Measurements from ENCODE around the gene LPAR3.
"Not testable (repeated sequence)": the region's sequence is repeated elsewhere in the genome, so short reads cannot be mapped to it uniquely, and the experiment has no call there.

The LPAR3 gene

GRCh38 chr1:84912726-84913554, 19.9 kb upstream of the LPAR3 start:
- Histone ChIP-seq H3K4ac (ENCODE audit: low read depth, low read length) (no peak overlapping the region), H2BK5ac (ENCODE audit: low read length) (no peak overlapping the region), H2BK15ac (replicated peaks; ENCODE audit: low read depth) (no peak overlapping the region), H4K5ac (ENCODE audit: low read length) (no peak overlapping the region), H3K9ac (ENCODE audit: low read length) (no peak overlapping the region), H4K8ac (ENCODE audit: low read depth, low read length) (no peak overlapping the region), H3K36me3 (ENCODE audit: control insufficient read depth, insufficient read depth, low read length) (no peaks in the 10 kb centered on the region), H3K4me1 (ENCODE audit: control insufficient read depth, low read depth, low read length) (no peaks in the 10 kb centered on the region), H3K4me3 (ENCODE audit: low read length) (no peak overlapping the region), H3K18ac (ENCODE audit: low read length) (no peak overlapping the region), H2BK120ac (ENCODE audit: low read depth, low read length) (no peak overlapping the region), H3K79me1 (ENCODE audit: low read length) (no peaks in the 10 kb centered on the region), H3K23ac (ENCODE audit: low read length) (no peak overlapping the region), H3K56ac (ENCODE audit: low read length) (no peak overlapping the region), H2AK5ac (ENCODE audit: low read length) (no peak overlapping the region), H3K27me3 (ENCODE audit: insufficient read depth, low read length, poor library complexity) (no peaks in the 10 kb centered on the region), H3K4me2 (ENCODE audit: low read length) (no peak overlapping the region), H3K27ac (ENCODE audit: low read depth, low read length) (no peak overlapping the region), H3K79me2 (ENCODE audit: control insufficient read depth, insufficient read depth, low read length) (no peaks in the 10 kb centered on the region)
- no CpG with 5 or more reads among the region's 3 CpGs for WGBS (ENCODE audit: extremely low coverage, insufficient coverage, low lambda C conversion rate)
- DNase-seq = no peak

DNA sequence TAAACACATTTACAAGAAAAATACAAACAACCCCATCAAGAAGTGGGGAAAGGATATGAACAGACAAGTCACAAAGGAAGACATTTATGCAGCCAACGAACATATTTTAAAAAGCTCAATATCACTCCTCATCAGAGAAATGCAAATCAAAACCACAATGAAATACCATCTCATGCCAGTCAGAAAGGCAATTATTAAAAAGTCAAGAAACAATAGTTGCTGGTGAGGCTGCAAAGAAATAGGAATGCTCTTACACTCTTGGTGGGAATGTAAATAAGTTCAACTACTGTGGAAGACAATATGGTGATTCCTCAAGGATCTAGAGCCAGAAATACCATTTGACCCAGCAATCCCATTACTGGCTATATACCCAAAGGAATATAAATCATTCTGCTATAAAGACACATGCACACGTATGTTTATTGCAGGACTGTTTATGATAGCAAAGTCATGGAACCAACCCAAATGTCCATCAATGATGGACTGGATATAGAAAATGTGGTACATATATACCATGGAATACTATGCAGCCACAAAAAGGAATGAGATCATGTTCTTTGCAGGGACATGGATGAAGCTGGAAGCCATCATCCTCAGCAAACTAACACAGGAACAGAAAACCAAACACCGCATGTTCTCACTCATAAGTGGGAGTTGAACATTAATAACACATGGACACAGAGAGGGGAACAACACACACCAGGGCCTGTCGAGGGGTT, 15.9 kb upstream of the LPAR3 start:
- H2BK15ac ChIP-seq (replicated peaks; ENCODE audit: low read depth); H3K4me1 ChIP-seq (ENCODE audit: control insufficient read depth, low read depth, low read length); H3K18ac ChIP-seq (ENCODE audit: low read length); H3K79me1 ChIP-seq (ENCODE audit: low read length); H3K4me3 ChIP-seq (ENCODE audit: low read length); DNase-seq; H4K5ac ChIP-seq (ENCODE audit: low read length); H4K8ac ChIP-seq (ENCODE audit: low read depth, low read length); H3K56ac ChIP-seq (ENCODE audit: low read length); H3K23ac ChIP-seq (ENCODE audit: low read length); H2BK5ac ChIP-seq (ENCODE audit: low read length); H3K9ac ChIP-seq (ENCODE audit: low read length); H3K36me3 ChIP-seq (ENCODE audit: control insufficient read depth, insufficient read depth, low read length); H2AK5ac ChIP-seq (ENCODE audit: low read length); H3K79me2 ChIP-seq (ENCODE audit: control insufficient read depth, insufficient read depth, low read length); H3K4ac ChIP-seq (ENCODE audit: low read depth, low read length); H3K27ac ChIP-seq (ENCODE audit: low read depth, low read length); H3K4me2 ChIP-seq (ENCODE audit: low read length); H2BK120ac ChIP-seq (ENCODE audit: low read depth, low read length); H3K27me3 ChIP-seq (ENCODE audit: insufficient read depth, low read length, poor library complexity): not testable (repeated sequence)
- WGBS (ENCODE audit: extremely low coverage, insufficient coverage, low lambda C conversion rate) = no CpG with 5 or more reads among the region's 4 CpGs

- Histone ChIP-seq H3K27me3 (ENCODE audit: insufficient read depth, low read length, poor library complexity) (no peaks in the 10 kb centered on the region), H4K8ac (ENCODE audit: low read depth, low read length) (no peak overlapping the region), H2AK5ac (ENCODE audit: low read length) (no peak overlapping the region), H3K36me3 (ENCODE audit: control insufficient read depth, insufficient read depth, low read length) (no peaks in the 10 kb centered on the region), H3K79me1 (ENCODE audit: low read length) (no peaks in the 10 kb centered on the region), H2BK15ac (replicated peaks; ENCODE audit: low read depth) (no peak overlapping the region), H2BK120ac (ENCODE audit: low read depth, low read length) (no peak overlapping the region), H2BK5ac (ENCODE audit: low read length) (no peak overlapping the region), H4K5ac (ENCODE audit: low read length) (no peak overlapping the region), H3K4ac (ENCODE audit: low read depth, low read length) (no peak overlapping the region), H3K79me2 (ENCODE audit: control insufficient read depth, insufficient read depth, low read length) (no peaks in the 10 kb centered on the region), H3K4me2 (ENCODE audit: low read length) (no peak overlapping the region), H3K27ac (ENCODE audit: low read depth, low read length) (no peak overlapping the region), H3K18ac (ENCODE audit: low read length) (no peak overlapping the region), H3K56ac (ENCODE audit: low read length) (peak overlapping the region; percentile 28), H3K4me3 (ENCODE audit: low read length) (no peak overlapping the region), H3K23ac (ENCODE audit: low read length) (no peak overlapping the region), H3K4me1 (ENCODE audit: control insufficient read depth, low read depth, low read length) (peaks cover 5% of the 10 kb centered on the region), H3K9ac (ENCODE audit: low read length) (no peak overlapping the region)
- WGBS (ENCODE audit: extremely low coverage, insufficient coverage, low lambda C conversion rate) = no CpG with 5 or more reads among the region's 6 CpGs
- peak; percentile 70 for DNase-seq
Measured at GRCh38 chr1:84907095-84907827, 14.3 kb upstream of the LPAR3 start.

DNA sequence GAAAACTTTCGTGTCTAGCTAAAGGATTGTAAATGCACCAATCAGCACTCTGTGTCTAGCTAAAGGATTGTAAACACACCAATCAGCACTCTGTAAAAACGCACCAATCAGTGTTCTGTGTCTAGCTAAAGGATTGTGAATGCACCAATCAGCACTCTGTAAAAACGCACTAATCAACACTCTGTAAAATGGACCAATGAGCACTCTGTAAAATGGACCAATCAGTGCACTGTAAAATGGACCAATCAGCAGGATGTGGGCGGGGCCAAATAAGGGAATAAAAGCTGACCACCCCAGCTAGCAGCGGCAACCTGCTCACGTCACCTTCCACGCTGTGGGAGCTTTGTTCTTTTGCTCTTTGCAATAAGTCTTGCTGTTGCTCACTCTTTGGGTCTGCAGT, 9.7 kb upstream of the LPAR3 start:
- H4K5ac ChIP-seq (ENCODE audit: low read length); H3K27ac ChIP-seq (ENCODE audit: low read depth, low read length); H2AK5ac ChIP-seq (ENCODE audit: low read length); H4K8ac ChIP-seq (ENCODE audit: low read depth, low read length); H2BK5ac ChIP-seq (ENCODE audit: low read length); H3K56ac ChIP-seq (ENCODE audit: low read length); H3K4ac ChIP-seq (ENCODE audit: low read depth, low read length); H3K27me3 ChIP-seq (ENCODE audit: insufficient read depth, low read length, poor library complexity); H2BK15ac ChIP-seq (replicated peaks; ENCODE audit: low read depth); H3K79me2 ChIP-seq (ENCODE audit: control insufficient read depth, insufficient read depth, low read length); H3K9ac ChIP-seq (ENCODE audit: low read length); H3K79me1 ChIP-seq (ENCODE audit: low read length); H3K4me3 ChIP-seq (ENCODE audit: low read length); H2BK120ac ChIP-seq (ENCODE audit: low read depth, low read length); H3K4me1 ChIP-seq (ENCODE audit: control insufficient read depth, low read depth, low read length); H3K36me3 ChIP-seq (ENCODE audit: control insufficient read depth, insufficient read depth, low read length); H3K4me2 ChIP-seq (ENCODE audit: low read length); DNase-seq; H3K23ac ChIP-seq (ENCODE audit: low read length); H3K18ac ChIP-seq (ENCODE audit: low read length): not testable (repeated sequence)
- no CpG with 5 or more reads among the region's 7 CpGs for WGBS (ENCODE audit: extremely low coverage, insufficient coverage, low lambda C conversion rate)

DNA sequence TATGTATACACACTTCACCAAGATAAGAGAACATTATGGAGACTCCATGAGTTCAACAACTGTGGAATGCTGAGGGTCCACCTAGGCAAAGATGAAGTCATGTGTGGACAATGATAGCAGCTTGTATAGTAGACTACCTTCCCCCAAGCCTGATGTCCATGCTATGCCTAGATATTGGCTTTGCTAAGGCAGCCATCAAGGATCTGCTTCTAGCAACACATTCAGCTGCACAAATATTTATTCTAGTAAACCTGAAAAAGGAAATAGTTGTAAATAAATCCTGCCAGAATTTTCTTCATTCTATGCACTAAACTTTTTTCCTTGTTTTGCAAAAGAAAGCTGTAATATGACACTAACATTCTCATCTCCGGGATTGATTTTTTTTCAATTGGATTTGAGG, 7.0 kb upstream of the LPAR3 start:
- Histone ChIP-seq H3K79me1 (ENCODE audit: low read length) (no peaks in the 10 kb centered on the region), H2AK5ac (ENCODE audit: low read length) (no peak overlapping the region), H3K36me3 (ENCODE audit: control insufficient read depth, insufficient read depth, low read length) (no peaks in the 10 kb centered on the region), H3K4me2 (ENCODE audit: low read length) (no peak overlapping the region), H3K4me3 (ENCODE audit: low read length) (no peak overlapping the region), H2BK120ac (ENCODE audit: low read depth, low read length) (no peak overlapping the region), H3K18ac (ENCODE audit: low read length) (no peak overlapping the region), H3K79me2 (ENCODE audit: control insufficient read depth, insufficient read depth, low read length) (no peaks in the 10 kb centered on the region), H3K23ac (ENCODE audit: low read length) (no peak overlapping the region), H4K5ac (ENCODE audit: low read length) (no peak overlapping the region), H3K4ac (ENCODE audit: low read depth, low read length) (no peak overlapping the region), H2BK5ac (ENCODE audit: low read length) (no peak overlapping the region), H3K4me1 (ENCODE audit: control insufficient read depth, low read depth, low read length) (no peaks in the 10 kb centered on the region), H2BK15ac (replicated peaks; ENCODE audit: low read depth) (no peak overlapping the region), H4K8ac (ENCODE audit: low read depth, low read length) (no peak overlapping the region), H3K56ac (ENCODE audit: low read length) (no peak overlapping the region), H3K27ac (ENCODE audit: low read depth, low read length) (no peak overlapping the region), H3K27me3 (ENCODE audit: insufficient read depth, low read length, poor library complexity) (no peaks in the 10 kb centered on the region), H3K9ac (ENCODE audit: low read length) (no peak overlapping the region)
- no peak for DNase-seq
- no CpG with 5 or more reads among the region's 1 CpG for WGBS (ENCODE audit: extremely low coverage, insufficient coverage, low lambda C conversion rate)
